ENCODE results near the gene CTAG2. TPM values are rescaled to one million over a fixed set of nuclear protein-coding genes. Genes with fewer than 3 reads are reported as not detected.
"Not testable (repeated sequence)": the region's sequence is repeated elsewhere in the genome, so short reads cannot be mapped to it uniquely, and the experiment has no call there.

CTAG2 gene
- total and polyA plus RNA-seq, 5 experiments from 2014 or later, result 12.0 to 13.4 TPM; not detected in 3

DNA sequence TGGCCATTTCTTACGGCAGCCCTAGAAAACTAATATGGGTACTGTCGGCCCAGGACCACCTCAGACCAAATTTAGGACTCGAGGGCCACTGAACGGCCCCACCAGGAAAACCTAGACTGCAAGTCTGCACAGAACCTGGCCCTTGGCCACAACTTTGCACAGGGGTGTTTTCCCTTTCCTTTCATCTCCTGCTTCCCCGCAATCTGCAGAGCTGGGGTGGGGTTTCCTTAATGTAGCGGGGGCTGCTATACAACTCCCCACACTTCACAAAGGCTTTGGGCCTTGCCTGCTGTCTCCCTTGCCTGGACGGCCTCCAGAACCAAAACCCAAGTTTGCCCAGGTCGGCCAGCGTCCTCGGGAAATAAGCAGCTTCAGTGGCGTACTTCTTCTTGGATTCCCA, 22.4 kb downstream of the CTAG2 start:
- H3K27ac Mint-ChIP-seq, H3K27me3 Mint-ChIP-seq, H3K36me3 Mint-ChIP-seq, POLR2A ChIA-PET, H3K9me3 Mint-ChIP-seq, DNase-seq, H3K4me1 Mint-ChIP-seq, H3K4me3 Mint-ChIP-seq: not testable (repeated sequence)
- peak; percentile 71 to 81 for ATAC-seq

- ATAC-seq, result peak; percentile 45 to 67
Observed at GRCh38 chrX:154628960-154629359, 24.4 kb downstream of the CTAG2 start.

GRCh38 chrX:154620767-154621414, 32.5 kb downstream of the CTAG2 start:
- ATAC-seq, result peak in 1 of 2 donors; percentile 25
- H3K27ac Mint-ChIP-seq, H3K9me3 Mint-ChIP-seq, H3K4me3 Mint-ChIP-seq, H3K27me3 Mint-ChIP-seq, DNase-seq, H3K36me3 Mint-ChIP-seq, POLR2A ChIA-PET, H3K4me1 Mint-ChIP-seq: not testable (repeated sequence)

More at GRCh38 chrX:154628960-154629359, 24.4 kb downstream of the CTAG2 start:
- DNase-seq, H3K27me3 Mint-ChIP-seq, H3K4me3 Mint-ChIP-seq, H3K27ac Mint-ChIP-seq, H3K36me3 Mint-ChIP-seq, POLR2A ChIA-PET, H3K9me3 Mint-ChIP-seq, H3K4me1 Mint-ChIP-seq: not testable (repeated sequence)

GRCh38 chrX:154619182-154619581, 34.2 kb downstream of the CTAG2 start, which contains the start of gene CTAG1B:
TSS of gene CTAG1B (minus strand) at chrX:154619282. CDS start at chrX:154619218, 64 bp downstream.
- H3K9me3 Mint-ChIP-seq, H3K27me3 Mint-ChIP-seq, H3K4me3 Mint-ChIP-seq, H3K36me3 Mint-ChIP-seq, POLR2A ChIA-PET, H3K27ac Mint-ChIP-seq, H3K4me1 Mint-ChIP-seq, DNase-seq, ATAC-seq: not testable (repeated sequence)

GRCh38 chrX:154613586-154613985, 39.8 kb downstream of the CTAG2 start:
- POLR2A ChIA-PET, H3K4me1 Mint-ChIP-seq, H3K9me3 Mint-ChIP-seq, H3K27ac Mint-ChIP-seq, DNase-seq, H3K4me3 Mint-ChIP-seq, H3K27me3 Mint-ChIP-seq, H3K36me3 Mint-ChIP-seq, ATAC-seq: not testable (repeated sequence)

DNA sequence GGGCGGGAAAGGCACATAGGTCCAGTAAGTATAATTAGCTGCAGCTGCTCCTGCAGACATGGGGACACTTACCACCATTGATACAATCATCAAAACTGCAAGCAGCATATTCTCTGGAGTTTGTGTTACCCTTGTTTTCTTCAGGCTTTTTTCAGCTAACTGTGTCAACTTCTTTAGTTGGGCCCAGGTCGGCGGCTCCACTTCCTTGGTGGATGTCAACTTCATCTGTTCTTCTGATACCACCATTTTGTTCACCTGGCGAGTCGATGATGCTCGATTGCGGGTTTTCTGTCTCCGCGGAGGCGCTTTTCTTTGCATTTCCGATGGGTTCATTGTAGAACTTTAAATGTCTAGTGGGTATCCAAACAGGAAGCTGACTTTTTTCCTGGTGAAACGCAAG, 42.2 kb downstream of the CTAG2 start:
- H3K27me3 Mint-ChIP-seq, POLR2A ChIA-PET, DNase-seq: not testable (repeated sequence)

GRCh38 chrX:154608823-154609222, 44.6 kb downstream of the CTAG2 start:
- H3K27me3 Mint-ChIP-seq, DNase-seq, H3K4me1 Mint-ChIP-seq, H3K27ac Mint-ChIP-seq, POLR2A ChIA-PET, H3K36me3 Mint-ChIP-seq, H3K9me3 Mint-ChIP-seq, ATAC-seq, H3K4me3 Mint-ChIP-seq: not testable (repeated sequence)

More for the DNA sequence above, 42.2 kb downstream of the CTAG2 start:
- H3K27ac Mint-ChIP-seq, ATAC-seq, H3K4me3 Mint-ChIP-seq, H3K4me1 Mint-ChIP-seq, H3K36me3 Mint-ChIP-seq, H3K9me3 Mint-ChIP-seq: not testable (repeated sequence)

DNA sequence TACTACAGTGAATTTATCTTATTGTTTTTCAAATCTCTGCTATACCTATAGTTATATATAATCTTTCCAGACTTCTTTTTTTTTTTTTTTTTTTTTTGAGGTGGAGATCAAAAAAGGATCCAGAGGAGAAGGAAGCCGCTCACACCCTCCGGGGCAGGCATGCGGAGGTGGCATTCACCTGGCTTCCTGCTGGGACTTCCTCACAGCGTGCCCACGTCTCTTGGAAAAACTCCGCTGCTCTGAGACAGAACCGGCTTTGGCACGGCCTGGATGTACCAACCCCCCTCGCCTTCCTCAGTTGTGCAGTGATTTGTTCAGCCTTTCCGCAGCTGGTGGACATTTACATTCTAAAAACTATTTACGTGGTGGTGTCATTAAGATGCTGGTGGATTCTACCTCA, 45.4 kb downstream of the CTAG2 start:
- H3K4me3 Mint-ChIP-seq, H3K27me3 Mint-ChIP-seq, ATAC-seq, POLR2A ChIA-PET, H3K36me3 Mint-ChIP-seq, H3K27ac Mint-ChIP-seq, DNase-seq, H3K4me1 Mint-ChIP-seq, H3K9me3 Mint-ChIP-seq: not testable (repeated sequence)

DNA sequence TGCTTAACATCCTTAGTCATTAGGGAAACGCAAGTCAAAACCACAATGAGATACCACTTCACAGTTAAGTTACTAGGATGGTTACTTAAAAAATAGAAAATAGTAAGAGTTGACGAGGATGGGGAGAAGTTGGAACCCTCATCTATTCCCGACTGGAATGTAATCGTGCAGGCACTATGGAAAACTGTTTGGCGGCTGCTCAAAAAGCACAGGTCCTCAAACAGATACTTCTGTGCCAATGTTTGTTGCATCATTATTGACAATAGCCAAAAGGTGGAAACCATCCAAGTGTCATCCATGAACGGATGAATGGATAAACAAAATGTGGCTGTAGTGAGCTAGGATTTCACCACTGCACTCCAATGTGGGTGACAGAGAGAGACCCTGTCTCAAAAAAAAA, 46.0 kb downstream of the CTAG2 start:
- Mint-ChIP-seq H3K27ac (no peak overlapping the region), H3K4me3 (no peak overlapping the region), H3K9me3 (no peaks in the 10 kb centered on the region), H3K4me1 (peaks cover 3 to 9% (median 6%) of the 10 kb centered on the region in 4 donors), H3K36me3 (no peaks in the 10 kb centered on the region), H3K27me3 (no peaks in the 10 kb centered on the region)
- DNase-seq (no peak), ATAC-seq (no peak)
- POLR2A ChIA-PET, result no interaction called here

GRCh38 chrX:154605566-154605965, 47.8 kb downstream of the CTAG2 start:
- H3K27me3 Mint-ChIP-seq, result peaks cover 0 to 2% (median 0%) of the 10 kb centered on the region in 5 donors
- DNase-seq, result no peak
- H3K36me3 Mint-ChIP-seq, result no peaks in the 10 kb centered on the region
- no peak overlapping the region for H3K27ac Mint-ChIP-seq
- H3K4me3 Mint-ChIP-seq, result no peak overlapping the region
- peaks cover 3 to 9% (median 6%) of the 10 kb centered on the region in 4 donors for H3K4me1 Mint-ChIP-seq
- no peak for ATAC-seq
- POLR2A ChIA-PET, result no interaction called here
- no peaks in the 10 kb centered on the region for H3K9me3 Mint-ChIP-seq

GRCh38 chrX:154603438-154604430, 49.6 kb downstream of the CTAG2 start:
- H3K36me3 Mint-ChIP-seq, result no peaks in the 10 kb centered on the region
- H3K4me3 Mint-ChIP-seq, result no peak overlapping the region
- peaks cover 3 to 9% (median 6%) of the 10 kb centered on the region in 4 donors for H3K4me1 Mint-ChIP-seq
- no peaks in the 10 kb centered on the region for H3K9me3 Mint-ChIP-seq
- no peak for DNase-seq
- peak overlapping the region in 1 of 10 donors; percentile 11 for H3K27ac Mint-ChIP-seq
- POLR2A ChIA-PET, result no interaction called here
- peaks cover 0 to 2% (median 0%) of the 10 kb centered on the region in 5 donors for H3K27me3 Mint-ChIP-seq
- ATAC-seq, result no peak

- Mint-ChIP-seq H3K27me3 (peaks cover 0 to 2% (median 0%) of the 10 kb centered on the region in 5 donors), H3K4me3 (no peak overlapping the region), H3K4me1 (peaks cover 3 to 9% (median 6%) of the 10 kb centered on the region in 4 donors), H3K36me3 (no peaks in the 10 kb centered on the region), H3K9me3 (no peaks in the 10 kb centered on the region), H3K27ac (no peak overlapping the region)
- POLR2A ChIA-PET, result no interaction called here
- ATAC-seq (no peak), DNase-seq (no peak)
Observed at GRCh38 chrX:154602766-154603437, 50.5 kb downstream of the CTAG2 start.

- Mint-ChIP-seq H3K36me3 (no peaks in the 10 kb centered on the region), H3K27me3 (peaks cover 0 to 2% (median 0%) of the 10 kb centered on the region in 5 donors), H3K4me3 (no peak overlapping the region), H3K4me1 (peaks cover 3 to 9% (median 6%) of the 10 kb centered on the region in 4 donors), H3K9me3 (peaks cover 0 to under 1% (median 0%) of the 10 kb centered on the region in 9 donors), H3K27ac (no peak overlapping the region)
- DNase-seq (no peak), ATAC-seq (no peak)
- POLR2A ChIA-PET, result no interaction called here
Observed at GRCh38 chrX:154602226-154602625, 51.2 kb downstream of the CTAG2 start.

Data from naive thymus-derived CD8-positive, alpha-beta T cell (primary cell).